Loucy (cell line): ENCODE data around the gene SP8.
"Not testable (repeated sequence)": the region's sequence is repeated elsewhere in the genome, so short reads cannot be mapped to it uniquely, and the experiment has no call there.

Experiments used
- H2AFZ ChIP-seq: fragments of 200-600 bp; sonication (generic); 2 replicates; pipeline ENCODE4 v1.6.0; 2016; ENCODE audit warnings: antibody characterized with exemption, mild to moderate bottlenecking, low read length, moderate library complexity
- H3F3A ChIP-seq: fragments of 200-600 bp; 2 replicates; pipeline ENCODE4 v1.6.0; 2016; ENCODE audit warnings: antibody characterized with exemption, low read depth, mild to moderate bottlenecking
- H3K27me3 ChIP-seq: fragments of 200-600 bp; sonication (generic); 2 replicates; pipeline ENCODE4 v1.6.1; 2014; ENCODE audit warnings: low read length, mild to moderate bottlenecking; ENCODE audit not compliant: insufficient read depth, poor library complexity, severe bottlenecking
- H3K36me3 ChIP-seq: fragments of 200-600 bp; sonication (generic); 2 replicates; pipeline ENCODE4 v1.6.1; 2016; ENCODE audit warnings: low read length; ENCODE audit not compliant: insufficient read depth
- H3K4me1 ChIP-seq: fragments of 200-600 bp; sonication (generic); 2 replicates; pipeline ENCODE4 v1.5.1; 2014; ENCODE audit warnings: low read length, mild to moderate bottlenecking; ENCODE audit not compliant: insufficient read depth, poor library complexity, severe bottlenecking
- H3K4me2 ChIP-seq: fragments of 200-600 bp; sonication (generic); 2 replicates; pipeline ENCODE4 v1.6.0; 2014; ENCODE audit warnings: antibody characterized with exemption, low read length, low read depth, mild to moderate bottlenecking; ENCODE audit not compliant: poor library complexity, severe bottlenecking
- H3K4me3 ChIP-seq: fragments of 200-600 bp; sonication (generic); 2 replicates; pipeline ENCODE4 v1.5.1; 2014; ENCODE audit warnings: low read length, mild to moderate bottlenecking, mixed read lengths; ENCODE audit not compliant: poor library complexity, severe bottlenecking
- H3K79me2 ChIP-seq: fragments of 200-600 bp; sonication (generic); 2 replicates; pipeline ENCODE4 v1.6.1; 2014; ENCODE audit warnings: low read length; ENCODE audit not compliant: insufficient read depth
- H3K9ac ChIP-seq: fragments of 200-600 bp; sonication (generic); 2 replicates; pipeline ENCODE4 v1.6.0; 2014; ENCODE audit warnings: mild to moderate bottlenecking, low read depth, low read length, moderate library complexity; ENCODE audit not compliant: poor library complexity, severe bottlenecking
- H3K9me2 ChIP-seq: fragments of 200-600 bp; sonication (generic); replicated peaks from 2 replicates; pipeline ENCODE4 v1.6.1; 2016; ENCODE audit warnings: low read depth, low read length, mixed read lengths
- H3K9me3 ChIP-seq: fragments of 200-600 bp; sonication (generic); 2 replicates; pipeline ENCODE4 v1.6.1; 2014; ENCODE audit warnings: mild to moderate bottlenecking, antibody characterized with exemption, low read length, low read depth; ENCODE audit not compliant: insufficient read depth
- H4K20me1 ChIP-seq: fragments of 200-600 bp; sonication (generic); 2 replicates; pipeline ENCODE4 v1.6.0; 2014; ENCODE audit warnings: antibody characterized with exemption, low read length, mild to moderate bottlenecking; ENCODE audit not compliant: insufficient read depth, poor library complexity, severe bottlenecking
- EZH2phosphoT487 ChIP-seq: fragments of 200-600 bp; IDR thresholded peaks from 2 replicates; pipeline ENCODE4 v1.6.1; 2018; ENCODE audit warnings: antibody characterized with exemption, mild to moderate bottlenecking, moderate library complexity, borderline replicate concordance
- TF ChIP-seq, protein P1 (sequence below): fragments of 200-600 bp; sonication (generic); conservative IDR thresholded peaks from 2 replicates; pipeline ENCODE4 v1.5.1; 2014; ENCODE audit warnings: mild to moderate bottlenecking, antibody characterized with exemption, low read length

The SP8 gene

DNA sequence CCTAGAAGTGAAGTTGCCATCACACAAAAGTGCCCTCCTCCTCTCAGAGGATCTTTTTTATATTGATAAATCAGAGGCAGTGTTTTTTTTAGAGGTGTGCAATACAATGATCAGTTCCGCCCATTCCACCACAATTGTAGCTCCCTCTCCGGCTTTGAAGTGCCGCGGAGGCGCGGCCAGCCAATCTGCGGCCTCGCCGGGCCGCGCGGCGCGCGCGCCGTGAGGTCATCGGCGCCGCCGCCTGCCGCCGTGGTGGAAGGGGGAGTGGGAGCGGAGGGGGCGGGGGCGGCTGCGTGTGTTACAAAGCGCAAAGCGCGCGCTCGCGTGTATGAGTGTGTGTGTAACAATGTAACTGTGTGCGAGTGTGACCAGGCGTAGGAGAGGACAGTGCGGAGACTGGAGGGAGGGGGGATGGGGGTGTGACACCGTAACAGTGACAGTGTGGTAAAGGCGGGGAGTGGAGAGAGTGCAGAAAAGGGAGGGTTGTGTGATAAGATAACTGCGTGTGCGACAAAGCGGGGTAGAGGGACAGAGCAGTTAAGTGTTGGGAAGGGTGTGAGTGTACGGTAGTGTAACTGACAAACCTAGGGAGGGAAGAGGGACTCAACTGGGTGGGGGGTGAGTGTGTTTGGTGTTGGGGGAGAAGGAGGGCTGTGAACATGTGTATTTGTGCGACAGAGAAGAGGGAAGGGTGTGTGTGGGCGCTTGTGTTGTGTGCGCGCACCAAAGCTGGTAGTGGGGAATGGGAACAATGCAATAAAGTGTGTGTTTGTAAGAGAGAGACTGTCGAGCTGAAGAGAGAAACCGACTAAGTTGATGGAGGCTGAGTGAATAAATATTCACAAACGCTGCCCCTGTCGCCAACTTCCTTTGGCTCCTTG, at the start of gene SP8:
Gene SP8 (minus strand): TSS at position 108 of the 881 bp plus-strand sequence. CDS start 88 bp downstream, at position 20.
- no peak within 1 kb of the TSS for H3K9ac ChIP-seq
- H3K4me3 ChIP-seq, result no peak within 1 kb of the TSS
- no peaks in the 10 kb centered on the region for H3K9me3 ChIP-seq
- no peak for TF ChIP-seq EZH2phosphoT487
- TF ChIP-seq, protein P1, sequence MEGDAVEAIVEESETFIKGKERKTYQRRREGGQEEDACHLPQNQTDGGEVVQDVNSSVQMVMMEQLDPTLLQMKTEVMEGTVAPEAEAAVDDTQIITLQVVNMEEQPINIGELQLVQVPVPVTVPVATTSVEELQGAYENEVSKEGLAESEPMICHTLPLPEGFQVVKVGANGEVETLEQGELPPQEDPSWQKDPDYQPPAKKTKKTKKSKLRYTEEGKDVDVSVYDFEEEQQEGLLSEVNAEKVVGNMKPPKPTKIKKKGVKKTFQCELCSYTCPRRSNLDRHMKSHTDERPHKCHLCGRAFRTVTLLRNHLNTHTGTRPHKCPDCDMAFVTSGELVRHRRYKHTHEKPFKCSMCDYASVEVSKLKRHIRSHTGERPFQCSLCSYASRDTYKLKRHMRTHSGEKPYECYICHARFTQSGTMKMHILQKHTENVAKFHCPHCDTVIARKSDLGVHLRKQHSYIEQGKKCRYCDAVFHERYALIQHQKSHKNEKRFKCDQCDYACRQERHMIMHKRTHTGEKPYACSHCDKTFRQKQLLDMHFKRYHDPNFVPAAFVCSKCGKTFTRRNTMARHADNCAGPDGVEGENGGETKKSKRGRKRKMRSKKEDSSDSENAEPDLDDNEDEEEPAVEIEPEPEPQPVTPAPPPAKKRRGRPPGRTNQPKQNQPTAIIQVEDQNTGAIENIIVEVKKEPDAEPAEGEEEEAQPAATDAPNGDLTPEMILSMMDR, result no peak
- H4K20me1 ChIP-seq, result no peaks in the 10 kb centered on the region
- H3K79me2 ChIP-seq, result no peaks in the 10 kb centered on the region
- H3K27me3 ChIP-seq, result no peaks in the 10 kb centered on the region
- H3K9me2 ChIP-seq, result no peaks in the 10 kb centered on the region
- H3K36me3 ChIP-seq, result no peaks in the 10 kb centered on the region
- no peak within 1 kb of the TSS for H3K4me2 ChIP-seq
- H3F3A ChIP-seq, result no peaks in the 10 kb centered on the region
- no peak within 1 kb of the TSS for H2AFZ ChIP-seq
- no peaks in the 10 kb centered on the region for H3K4me1 ChIP-seq

DNA sequence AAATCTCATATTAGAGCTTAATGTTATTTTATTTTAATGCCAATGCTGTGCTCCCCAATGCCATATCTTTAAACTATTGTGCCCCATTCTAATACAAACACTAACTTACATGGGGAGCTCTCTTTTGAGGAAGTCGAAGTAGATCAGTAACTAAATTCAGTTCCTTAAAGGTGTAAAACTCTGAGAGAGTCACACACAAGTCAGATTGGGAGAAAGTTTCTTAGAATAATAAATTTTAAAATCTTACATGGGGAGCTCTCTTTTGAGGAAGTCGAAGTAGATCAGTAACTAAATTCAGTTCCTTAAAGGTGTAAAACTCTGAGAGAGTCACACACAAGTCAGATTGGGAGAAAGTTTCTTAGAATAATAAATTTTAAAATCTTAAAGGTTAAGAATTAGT, 49.7 kb upstream of the SP8 start:
- not testable (repeated sequence) for H3K4me2 ChIP-seq, H4K20me1 ChIP-seq, H3K4me3 ChIP-seq, H3K9ac ChIP-seq, H3K4me1 ChIP-seq, H2AFZ ChIP-seq, H3K79me2 ChIP-seq, H3F3A ChIP-seq, H3K9me2 ChIP-seq, H3K9me3 ChIP-seq, H3K36me3 ChIP-seq, H3K27me3 ChIP-seq

- Histone ChIP-seq H3F3A (no peaks in the 10 kb centered on the region), H3K36me3 (no peaks in the 10 kb centered on the region), H3K4me2 (no peak overlapping the region), H3K4me1 (no peaks in the 10 kb centered on the region), H4K20me1 (no peaks in the 10 kb centered on the region), H2AFZ (no peak overlapping the region), H3K9ac (no peak overlapping the region), H3K9me3 (no peaks in the 10 kb centered on the region), H3K9me2 (no peaks in the 10 kb centered on the region), H3K27me3 (no peaks in the 10 kb centered on the region), H3K4me3 (no peak overlapping the region), H3K79me2 (no peaks in the 10 kb centered on the region)
- no peak for TF ChIP-seq EZH2phosphoT487
- TF ChIP-seq, protein P1, result no peak
Observed at GRCh38 chr7:20835111-20835750, 48.5 kb upstream of the SP8 start.
